ENCODE results near the gene NDUFC1. TPM values are rescaled to one million over a fixed set of nuclear protein-coding genes. Genes with fewer than 3 reads are reported as not detected.

Gene NDUFC1
- total RNA-seq, 1 donor: 39.7 TPM

- peak; percentile 26 for DNase-seq (ENCODE audit: low read depth)
- TF ChIP-seq CTCF (IDR thresholded peaks at IDR 0.05; ENCODE audit: insufficient read depth, low read depth, low read length): no peak
- no peak overlapping the region for H3K4me3 ChIP-seq (ENCODE audit: low read depth, low read length)
These were observed 10.5 kb upstream of the NDUFC1 start for GRCh38 chr4:139312552-139313332.

GRCh38 chr4:139311909-139312308, 9.6 kb upstream of the NDUFC1 start:
- no peak for DNase-seq (ENCODE audit: low read depth)
- H3K4me3 ChIP-seq (ENCODE audit: low read depth, low read length): no peak overlapping the region
- TF ChIP-seq CTCF (IDR thresholded peaks at IDR 0.05; ENCODE audit: insufficient read depth, low read depth, low read length): no peak

GRCh38 chr4:139304920-139305319, 2.6 kb upstream of the NDUFC1 start:
- no peak overlapping the region for H3K4me3 ChIP-seq (ENCODE audit: low read depth, low read length)
- TF ChIP-seq CTCF (IDR thresholded peaks at IDR 0.05; ENCODE audit: insufficient read depth, low read depth, low read length): no peak
- DNase-seq (ENCODE audit: low read depth): no peak

- H3K4me3 ChIP-seq (ENCODE audit: low read depth, low read length): peak within 1 kb of the TSS; percentile 94
- TF ChIP-seq CTCF (IDR thresholded peaks at IDR 0.05; ENCODE audit: insufficient read depth, low read depth, low read length): no peak
- DNase-seq (ENCODE audit: low read depth): peak; percentile 98
These were observed 1.0 kb downstream of the NDUFC1 start, which contains the start of gene NAA15 for GRCh38 chr4:139301113-139301820. Gene NAA15, plus strand, starts transcription at chr4:139301505. Its CDS starts 273 bp downstream, at chr4:139301778.

GRCh38 chr4:139300431-139301112, 1.7 kb downstream of the NDUFC1 start:
- peak; percentile 73 for DNase-seq (ENCODE audit: low read depth)
- no peak for TF ChIP-seq CTCF (IDR thresholded peaks at IDR 0.05; ENCODE audit: insufficient read depth, low read depth, low read length)
- H3K4me3 ChIP-seq (ENCODE audit: low read depth, low read length): peak overlapping the region; percentile 94

- no peak for DNase-seq (ENCODE audit: low read depth)
- peak overlapping the region; percentile 94 for H3K4me3 ChIP-seq (ENCODE audit: low read depth, low read length)
These were observed 2.7 kb downstream of the NDUFC1 start for GRCh38 chr4:139299536-139299935.

More at GRCh38 chr4:139299536-139299935, 2.7 kb downstream of the NDUFC1 start:
- TF ChIP-seq CTCF (IDR thresholded peaks at IDR 0.05; ENCODE audit: insufficient read depth, low read depth, low read length): no peak

All from fibroblast of villous mesenchyme (primary cell).